ENCODE results near the gene SERPINB1. TPM values are rescaled to one million over a fixed set of nuclear protein-coding genes. Genes with fewer than 3 reads are reported as not detected.

The SERPINB1 gene
- total RNA-seq, 4 donors from 2014 or later: 33.3 to 48.9 (median 42.1) TPM

- TF ChIP-seq CTCF (IDR thresholded peaks at IDR 0.05; ENCODE audit: low read depth): no peak
These were observed 14.5 kb downstream of the SERPINB1 start for GRCh38 chr6:2827142-2827541.

GRCh38 chr6:2826131-2826530 lies 15.5 kb downstream of the SERPINB1 start:
- no peak for TF ChIP-seq CTCF (IDR thresholded peaks at IDR 0.05; ENCODE audit: low read depth)

GRCh38 chr6:2823104-2823850 lies 18.4 kb downstream of the SERPINB1 start:
- no peak for TF ChIP-seq CTCF (IDR thresholded peaks at IDR 0.05; ENCODE audit: low read depth)

- TF ChIP-seq CTCF (IDR thresholded peaks at IDR 0.05; ENCODE audit: low read depth): no peak
These were observed 20.1 kb downstream of the SERPINB1 start for GRCh38 chr6:2821554-2821953.

- TF ChIP-seq CTCF (IDR thresholded peaks at IDR 0.05; ENCODE audit: low read depth): no peak
These were observed 21.2 kb downstream of the SERPINB1 start for GRCh38 chr6:2820415-2820814.

GRCh38 chr6:2819978-2820377 lies 21.7 kb downstream of the SERPINB1 start:
- TF ChIP-seq CTCF (IDR thresholded peaks at IDR 0.05; ENCODE audit: low read depth): no peak

GRCh38 chr6:2819115-2819514 lies 22.5 kb downstream of the SERPINB1 start:
- TF ChIP-seq CTCF (IDR thresholded peaks at IDR 0.05; ENCODE audit: low read depth): no peak

All from subcutaneous adipose tissue (tissue), 4 donors.